ENCODE results near the gene ABCC4. TPM values are rescaled to one million over a fixed set of nuclear protein-coding genes. Genes with fewer than 3 reads are reported as not detected.
"Not testable (repeated sequence)": the region's sequence is repeated elsewhere in the genome, so short reads cannot be mapped to it uniquely, and the experiment has no call there.

Gene ABCC4
- total and polyA plus RNA-seq, 8 donors: 24.7 to 60.9 (median 43.1) TPM

- intact Hi-C loops (cut with DNase I): no loop called here
- H3K9me3 ChIP-seq: no peaks in the 10 kb centered on the region
- H3K36me3 ChIP-seq: peaks cover 0 to 39% of the 10 kb centered on the region in 2 donors
- H3K4me3 ChIP-seq: no peak overlapping the region
- DNase-seq: no peak
- ATAC-seq: no peak
- H3K4me1 ChIP-seq: peaks cover 0 to 5% of the 10 kb centered on the region in 2 donors
- H3K27me3 ChIP-seq: no peaks in the 10 kb centered on the region
- no peak for TF ChIP-seq CTCF (IDR thresholded peaks at IDR 0.05)
- no peak overlapping the region for H3K27ac ChIP-seq
Observed at GRCh38 chr13:95201814-95202651, 99.2 kb downstream of the ABCC4 start.

- H3K27ac ChIP-seq; ATAC-seq; intact Hi-C loops (cut with DNase I); H3K27me3 ChIP-seq; H3K9me3 ChIP-seq; H3K4me3 ChIP-seq; DNase-seq; H3K4me1 ChIP-seq: not testable (repeated sequence)
- H3K36me3 ChIP-seq: peaks cover 0 to 30% of the 10 kb centered on the region in 2 donors
Observed at GRCh38 chr13:95200386-95200957, 100.8 kb downstream of the ABCC4 start.

- Histone ChIP-seq H3K9me3 (no peaks in the 10 kb centered on the region), H3K27me3 (no peaks in the 10 kb centered on the region), H3K36me3 (peaks cover 0 to 25% of the 10 kb centered on the region in 2 donors), H3K27ac (no peak overlapping the region), H3K4me3 (no peak overlapping the region), H3K4me1 (peaks cover 0 to 5% of the 10 kb centered on the region in 2 donors)
- no peak for ATAC-seq
- no peak for DNase-seq
- intact Hi-C loops (cut with DNase I): loop anchor here in 1 of 2 donors (10.0 kb wide), 1 partner anchor 95 kb away; no protein-coding TSS in a partner anchor
- no peak for TF ChIP-seq CTCF (IDR thresholded peaks at IDR 0.05)
Observed at GRCh38 chr13:95199896-95200295, 101.4 kb downstream of the ABCC4 start.

GRCh38 chr13:95198606-95199005 lies 102.6 kb downstream of the ABCC4 start:
- H3K27ac ChIP-seq, H3K4me3 ChIP-seq, ATAC-seq, H3K9me3 ChIP-seq, H3K4me1 ChIP-seq, H3K27me3 ChIP-seq, DNase-seq: not testable (repeated sequence)
- H3K36me3 ChIP-seq: peaks cover 0 to 25% of the 10 kb centered on the region in 2 donors
- intact Hi-C loops (cut with DNase I): loop anchor here in 1 of 2 donors (10.0 kb wide), 1 partner anchor 96 kb away; no protein-coding TSS in a partner anchor

GRCh38 chr13:95197548-95197947 lies 103.7 kb downstream of the ABCC4 start:
- intact Hi-C loops (cut with DNase I): loop anchor here in 1 of 2 donors (10.0 kb wide), 1 partner anchor 97 kb away; no protein-coding TSS in a partner anchor

More at GRCh38 chr13:95197548-95197947, 103.7 kb downstream of the ABCC4 start:
- no peak overlapping the region for H3K4me3 ChIP-seq
- TF ChIP-seq CTCF (IDR thresholded peaks at IDR 0.05): no peak
- H3K9me3 ChIP-seq: no peaks in the 10 kb centered on the region
- DNase-seq (no peak), ATAC-seq (no peak)
- H3K27me3 ChIP-seq: no peaks in the 10 kb centered on the region
- H3K36me3 ChIP-seq: peaks cover 0 to 19% of the 10 kb centered on the region in 2 donors
- H3K4me1 ChIP-seq: no peaks in the 10 kb centered on the region
- no peak overlapping the region for H3K27ac ChIP-seq

All from left lung (tissue), 10 donors.